ENCODE results near the gene SORCS2.

- TF ChIP-seq SMC3 (conservative IDR thresholded peaks at IDR 0.05; ENCODE audit: poor library complexity) = no peak
- TF ChIP-seq, protein P1, sequence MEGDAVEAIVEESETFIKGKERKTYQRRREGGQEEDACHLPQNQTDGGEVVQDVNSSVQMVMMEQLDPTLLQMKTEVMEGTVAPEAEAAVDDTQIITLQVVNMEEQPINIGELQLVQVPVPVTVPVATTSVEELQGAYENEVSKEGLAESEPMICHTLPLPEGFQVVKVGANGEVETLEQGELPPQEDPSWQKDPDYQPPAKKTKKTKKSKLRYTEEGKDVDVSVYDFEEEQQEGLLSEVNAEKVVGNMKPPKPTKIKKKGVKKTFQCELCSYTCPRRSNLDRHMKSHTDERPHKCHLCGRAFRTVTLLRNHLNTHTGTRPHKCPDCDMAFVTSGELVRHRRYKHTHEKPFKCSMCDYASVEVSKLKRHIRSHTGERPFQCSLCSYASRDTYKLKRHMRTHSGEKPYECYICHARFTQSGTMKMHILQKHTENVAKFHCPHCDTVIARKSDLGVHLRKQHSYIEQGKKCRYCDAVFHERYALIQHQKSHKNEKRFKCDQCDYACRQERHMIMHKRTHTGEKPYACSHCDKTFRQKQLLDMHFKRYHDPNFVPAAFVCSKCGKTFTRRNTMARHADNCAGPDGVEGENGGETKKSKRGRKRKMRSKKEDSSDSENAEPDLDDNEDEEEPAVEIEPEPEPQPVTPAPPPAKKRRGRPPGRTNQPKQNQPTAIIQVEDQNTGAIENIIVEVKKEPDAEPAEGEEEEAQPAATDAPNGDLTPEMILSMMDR (IDR thresholded peaks at IDR 0.05; ENCODE audit: poor library complexity, severe bottlenecking) = no peak
- no peak for TF ChIP-seq POLR2AphosphoS5 (IDR thresholded peaks at IDR 0.05)
- TF ChIP-seq RAD21 (conservative IDR thresholded peaks at IDR 0.05) = no peak
- no peak for TF ChIP-seq EZH2 (IDR thresholded peaks at IDR 0.05; ENCODE audit: borderline replicate concordance, insufficient read depth, low read length, poor library complexity, severe bottlenecking)
These were observed 238.8 kb downstream of the SORCS2 start for GRCh38 chr4:7430965-7431695.

All from neural cell (in vitro differentiated cells).